ENCODE data around the gene LMX1B. TPM values are rescaled to one million over a fixed set of nuclear protein-coding genes. Genes with fewer than 3 reads are reported as not detected.
A peak's percentile ranks its signal among the peaks of the same experiment; 100 is the strongest.

Gene LMX1B
- total and polyA plus RNA-seq, 4 experiments from 2014 or later, result not detected

DNA sequence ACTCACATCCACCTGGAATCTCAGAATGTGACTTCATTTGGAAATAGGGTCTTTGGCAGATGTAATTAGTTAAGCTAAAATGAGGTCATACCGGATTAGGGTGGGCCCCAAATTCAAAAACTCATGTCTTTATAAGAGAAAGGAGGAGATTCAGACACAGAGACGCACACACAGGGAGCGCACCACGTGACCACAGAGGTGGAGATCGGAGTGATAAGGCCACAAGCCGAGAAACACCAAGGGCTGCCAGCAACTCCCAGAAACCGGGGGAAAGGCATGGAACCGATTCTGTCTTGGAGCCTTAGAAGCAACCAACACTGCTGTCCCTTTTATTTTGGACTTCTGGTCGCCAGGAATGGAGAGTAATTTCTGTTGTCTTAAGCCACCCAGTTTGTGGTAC lies 31.8 kb upstream of the LMX1B start:
- Mint-ChIP-seq H3K36me3 (no peaks in the 10 kb centered on the region), H3K27ac (no peak overlapping the region), H3K4me1 (peaks cover 0 to 6% (median 0%) of the 10 kb centered on the region in 4 donors), H3K27me3 (peaks cover 34 to 42% of the 10 kb centered on the region in 2 donors), H3K9me3 (no peaks in the 10 kb centered on the region), H3K4me3 (no peak overlapping the region)
- CTCF ChIA-PET (ENCODE audit: partially characterized antibody), result no interaction called here
- POLR2A ChIA-PET (ENCODE audit: partially characterized antibody), result no interaction called here
- intact Hi-C loops (cut with micrococcal nuclease), result no loop called here
- Histone ChIP-seq H3K4me1 (ENCODE audit: insufficient read depth, low read length) (no peaks in the 10 kb centered on the region), H3K27me3 (ENCODE audit: insufficient read depth, low read length) (no peaks in the 10 kb centered on the region), H3K36me3 (ENCODE audit: insufficient read depth, low read length) (no peaks in the 10 kb centered on the region), H3K27ac (ENCODE audit: low read depth, low read length) (no peak overlapping the region), H3K4me3 (ENCODE audit: low read length in 2 of 2) (no peak overlapping the region), H3K9me3 (ENCODE audit: control insufficient read depth in 1 of 2, low read length in 2 of 2) (no peaks in the 10 kb centered on the region)
- no peak for DNase-seq

DNA sequence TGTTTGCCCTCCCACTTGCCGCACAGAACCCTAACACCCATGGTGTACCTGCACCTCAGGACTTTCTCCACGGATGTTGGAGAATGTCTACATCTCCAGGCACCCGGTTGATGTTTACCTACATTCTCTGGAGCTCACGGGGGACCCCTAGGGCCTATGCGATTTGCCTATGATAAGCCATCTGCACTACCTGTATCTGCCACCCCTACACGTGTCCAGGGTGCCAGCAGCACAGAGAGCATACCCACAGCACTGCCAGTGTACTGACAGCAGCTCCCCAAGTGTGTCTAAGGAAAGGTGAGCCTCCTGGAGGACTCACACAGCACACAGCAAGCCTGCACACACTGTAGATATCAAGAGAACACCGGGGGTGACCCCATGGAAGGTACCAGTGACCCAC lies 31.3 kb upstream of the LMX1B start:
- Histone ChIP-seq H3K4me1 (ENCODE audit: insufficient read depth, low read length) (no peaks in the 10 kb centered on the region), H3K9me3 (ENCODE audit: control insufficient read depth in 1 of 2, low read length in 2 of 2) (no peaks in the 10 kb centered on the region), H3K27ac (ENCODE audit: low read depth, low read length) (no peak overlapping the region), H3K27me3 (ENCODE audit: insufficient read depth, low read length) (no peaks in the 10 kb centered on the region), H3K36me3 (ENCODE audit: insufficient read depth, low read length) (no peaks in the 10 kb centered on the region), H3K4me3 (ENCODE audit: low read length in 2 of 2) (no peak overlapping the region)
- no peaks in the 10 kb centered on the region for H3K36me3 Mint-ChIP-seq
- intact Hi-C loops (cut with micrococcal nuclease), result no loop called here
- H3K4me3 Mint-ChIP-seq, result no peak overlapping the region
- H3K9me3 Mint-ChIP-seq, result no peaks in the 10 kb centered on the region
- no peak for DNase-seq
- no peak overlapping the region for H3K27ac Mint-ChIP-seq
- H3K27me3 Mint-ChIP-seq, result peaks cover 34 to 41% of the 10 kb centered on the region in 2 donors
- H3K4me1 Mint-ChIP-seq, result peaks cover 0 to 6% (median 0%) of the 10 kb centered on the region in 4 donors
- ChIA-PET CTCF (ENCODE audit: partially characterized antibody) (no interaction called here), POLR2A (ENCODE audit: partially characterized antibody) (no interaction called here)

GRCh38 chr9:126583144-126583760 lies 30.5 kb upstream of the LMX1B start:
- H3K9me3 ChIP-seq (ENCODE audit: control insufficient read depth in 1 of 2, low read length in 2 of 2), result no peaks in the 10 kb centered on the region
- no peaks in the 10 kb centered on the region for H3K9me3 Mint-ChIP-seq
- intact Hi-C loops (cut with micrococcal nuclease), result no loop called here
- H3K27me3 Mint-ChIP-seq, result peaks cover 35 to 40% of the 10 kb centered on the region in 2 donors
- DNase-seq, result no peak
- no peaks in the 10 kb centered on the region for H3K4me1 ChIP-seq (ENCODE audit: insufficient read depth, low read length)
- H3K4me1 Mint-ChIP-seq, result peaks cover 0 to 6% (median 0%) of the 10 kb centered on the region in 4 donors
- H3K27me3 ChIP-seq (ENCODE audit: insufficient read depth, low read length), result no peaks in the 10 kb centered on the region
- no peaks in the 10 kb centered on the region for H3K36me3 ChIP-seq (ENCODE audit: insufficient read depth, low read length)
- H3K4me3 ChIP-seq (ENCODE audit: low read length in 2 of 2), result no peak overlapping the region
- ChIA-PET CTCF (ENCODE audit: partially characterized antibody) (no interaction called here), POLR2A (ENCODE audit: partially characterized antibody) (no interaction called here)
- H3K36me3 Mint-ChIP-seq, result no peaks in the 10 kb centered on the region
- no peak overlapping the region for H3K4me3 Mint-ChIP-seq
- no peak overlapping the region for H3K27ac Mint-ChIP-seq
- H3K27ac ChIP-seq (ENCODE audit: low read depth, low read length), result no peak overlapping the region

DNA sequence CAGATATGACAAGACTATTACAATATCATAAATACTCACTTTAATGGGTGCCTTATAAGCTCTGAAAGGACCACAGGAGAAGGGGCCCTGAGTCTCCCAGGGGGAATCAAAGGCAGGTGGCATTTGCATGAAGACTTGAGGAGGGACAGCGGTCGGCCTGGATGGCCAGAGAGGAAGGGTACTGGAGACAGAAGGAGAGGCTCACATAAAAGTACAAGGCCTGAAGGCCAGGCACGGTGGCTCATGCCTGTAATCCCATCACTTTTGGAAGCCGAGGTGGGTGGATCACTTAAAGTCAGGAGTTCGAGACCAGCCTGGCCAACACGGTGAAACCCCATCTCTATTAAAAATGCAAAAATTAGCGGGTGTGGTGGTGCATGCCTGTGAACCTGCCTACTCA lies 29.1 kb upstream of the LMX1B start:
- Mint-ChIP-seq H3K27ac (no peak overlapping the region), H3K27me3 (peaks cover 34 to 46% of the 10 kb centered on the region in 2 donors), H3K4me1 (peaks cover 0 to 6% (median 0%) of the 10 kb centered on the region in 4 donors), H3K36me3 (no peaks in the 10 kb centered on the region), H3K9me3 (no peaks in the 10 kb centered on the region), H3K4me3 (no peak overlapping the region)
- DNase-seq, result no peak
- Histone ChIP-seq H3K4me1 (ENCODE audit: insufficient read depth, low read length) (no peaks in the 10 kb centered on the region), H3K27me3 (ENCODE audit: insufficient read depth, low read length) (peaks cover 3% of the 10 kb centered on the region), H3K36me3 (ENCODE audit: insufficient read depth, low read length) (no peaks in the 10 kb centered on the region), H3K4me3 (ENCODE audit: low read length in 2 of 2) (no peak overlapping the region), H3K27ac (ENCODE audit: low read depth, low read length) (no peak overlapping the region), H3K9me3 (ENCODE audit: control insufficient read depth in 1 of 2, low read length in 2 of 2) (no peaks in the 10 kb centered on the region)
- CTCF ChIA-PET (ENCODE audit: partially characterized antibody), result interaction anchor here (1.4 kb wide), 2 partner anchors 9 to 85 kb away, joined by 3 to 5 read pairs; no protein-coding TSS in a partner anchor
- POLR2A ChIA-PET (ENCODE audit: partially characterized antibody), result no interaction called here
- intact Hi-C loops (cut with micrococcal nuclease), result no loop called here

DNA sequence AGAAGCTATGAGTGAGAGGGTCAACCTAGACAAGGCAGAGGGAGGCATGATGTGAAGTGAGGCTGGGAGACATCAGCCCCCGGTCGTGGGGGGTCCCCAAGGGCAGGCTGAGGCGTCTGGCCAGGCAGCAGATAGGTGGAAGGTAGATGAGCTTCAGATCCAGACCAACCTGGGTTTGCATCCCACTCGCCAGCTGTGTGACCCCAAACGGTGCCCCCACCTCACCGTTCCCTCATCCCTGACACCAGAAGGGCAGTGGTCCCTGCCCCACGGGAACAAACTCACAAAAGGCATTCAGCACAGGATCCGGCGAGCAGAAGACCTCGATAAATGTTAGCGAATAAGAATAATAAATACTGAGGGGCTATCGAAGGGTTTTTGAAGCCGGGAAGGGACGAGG lies 27.5 kb upstream of the LMX1B start:
- Mint-ChIP-seq H3K4me1 (peaks cover 0 to 6% (median 0%) of the 10 kb centered on the region in 4 donors), H3K27me3 (peaks cover 38 to 50% of the 10 kb centered on the region in 2 donors), H3K9me3 (no peaks in the 10 kb centered on the region), H3K27ac (peak overlapping the region in 1 of 7 donors; percentile 68), H3K4me3 (no peak overlapping the region), H3K36me3 (no peaks in the 10 kb centered on the region)
- intact Hi-C loops (cut with micrococcal nuclease), result no loop called here
- Histone ChIP-seq H3K4me3 (ENCODE audit: low read length in 2 of 2) (no peak overlapping the region), H3K9me3 (ENCODE audit: control insufficient read depth in 1 of 2, low read length in 2 of 2) (no peaks in the 10 kb centered on the region), H3K27me3 (ENCODE audit: insufficient read depth, low read length) (peaks cover 3% of the 10 kb centered on the region), H3K36me3 (ENCODE audit: insufficient read depth, low read length) (no peaks in the 10 kb centered on the region), H3K4me1 (ENCODE audit: insufficient read depth, low read length) (no peaks in the 10 kb centered on the region), H3K27ac (ENCODE audit: low read depth, low read length) (no peak overlapping the region)
- DNase-seq, result no peak
- ChIA-PET CTCF (ENCODE audit: partially characterized antibody) (no interaction called here), POLR2A (ENCODE audit: partially characterized antibody) (no interaction called here)

DNA sequence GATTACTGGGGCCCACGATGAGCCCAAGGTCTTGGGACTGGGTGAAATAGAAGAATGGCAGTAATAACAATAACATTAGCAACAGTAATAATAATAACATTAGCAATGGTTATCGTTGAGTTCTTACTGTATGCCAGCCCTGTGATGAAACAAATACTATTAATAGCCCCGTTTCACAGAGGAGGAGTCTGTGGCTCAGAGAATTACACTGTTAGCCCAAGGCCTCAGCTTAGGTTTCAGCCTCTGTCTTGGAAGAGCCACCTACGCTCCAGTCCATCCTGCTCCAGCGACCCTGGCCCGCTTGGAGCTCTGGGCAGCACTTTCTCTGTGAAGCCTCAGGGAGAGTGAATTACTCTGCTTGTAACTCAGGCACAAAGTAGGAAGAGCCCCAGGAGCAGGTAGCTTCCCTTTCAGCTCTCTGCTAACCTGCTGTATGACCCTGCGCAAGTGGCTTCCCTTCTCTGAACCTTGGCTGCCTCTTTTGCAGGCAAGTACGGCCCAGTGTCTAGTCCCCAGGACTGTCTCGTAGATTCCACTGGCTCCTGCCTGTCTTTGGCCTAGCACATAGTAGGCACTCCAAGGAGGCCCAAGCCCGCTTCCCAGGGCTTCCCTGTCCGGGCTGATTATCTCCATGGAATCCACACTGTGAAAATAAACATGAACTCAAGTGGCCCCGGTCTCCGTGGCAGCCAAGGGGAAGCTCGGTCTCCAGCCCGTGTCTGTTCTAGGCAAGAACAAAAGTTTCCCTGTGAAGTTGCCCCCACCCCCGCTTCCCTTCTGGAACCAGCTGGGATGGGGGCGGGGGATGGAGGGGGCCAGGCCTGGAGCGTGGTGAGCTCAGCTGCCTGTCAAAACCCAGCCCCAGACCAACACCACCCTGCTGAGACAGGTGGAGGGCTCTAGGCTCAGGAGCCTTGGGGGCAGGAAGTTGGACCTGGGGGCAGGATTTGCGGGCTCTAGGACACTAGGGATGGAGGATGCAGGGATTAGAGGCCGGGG lies 26.2 kb upstream of the LMX1B start:
- no peaks in the 10 kb centered on the region for H3K4me1 ChIP-seq (ENCODE audit: insufficient read depth, low read length)
- H3K4me3 Mint-ChIP-seq, result no peak overlapping the region
- no peaks in the 10 kb centered on the region for H3K36me3 ChIP-seq (ENCODE audit: insufficient read depth, low read length)
- H3K27me3 Mint-ChIP-seq, result peaks cover 40 to 54% of the 10 kb centered on the region in 2 donors
- H3K36me3 Mint-ChIP-seq, result no peaks in the 10 kb centered on the region
- ChIA-PET POLR2A (ENCODE audit: partially characterized antibody) (no interaction called here), CTCF (ENCODE audit: partially characterized antibody) (interaction anchor here (0.9 kb wide), 1 partner anchor 87 kb away, joined by 3 read pairs; no protein-coding TSS in a partner anchor)
- no peak overlapping the region for H3K27ac ChIP-seq (ENCODE audit: low read depth, low read length)
- H3K27me3 ChIP-seq (ENCODE audit: insufficient read depth, low read length), result peaks cover 3% of the 10 kb centered on the region
- intact Hi-C loops (cut with micrococcal nuclease), result no loop called here
- H3K9me3 Mint-ChIP-seq, result no peaks in the 10 kb centered on the region
- H3K27ac Mint-ChIP-seq, result no peak overlapping the region
- H3K4me1 Mint-ChIP-seq, result no peaks in the 10 kb centered on the region
- H3K4me3 ChIP-seq (ENCODE audit: low read length in 2 of 2), result no peak overlapping the region
- H3K9me3 ChIP-seq (ENCODE audit: control insufficient read depth in 1 of 2, low read length in 2 of 2), result no peaks in the 10 kb centered on the region
- no peak for DNase-seq

- Histone ChIP-seq H3K4me1 (ENCODE audit: insufficient read depth, low read length) (no peaks in the 10 kb centered on the region), H3K36me3 (ENCODE audit: insufficient read depth, low read length) (no peaks in the 10 kb centered on the region), H3K9me3 (ENCODE audit: control insufficient read depth in 1 of 2, low read length in 2 of 2) (no peaks in the 10 kb centered on the region), H3K27ac (ENCODE audit: low read depth, low read length) (no peak overlapping the region), H3K27me3 (ENCODE audit: insufficient read depth, low read length) (peaks cover 3% of the 10 kb centered on the region), H3K4me3 (ENCODE audit: low read length in 2 of 2) (no peak overlapping the region)
- Mint-ChIP-seq H3K4me3 (no peak overlapping the region), H3K27ac (peak overlapping the region in 1 of 7 donors; percentile 50), H3K36me3 (no peaks in the 10 kb centered on the region), H3K4me1 (no peaks in the 10 kb centered on the region), H3K27me3 (peaks cover 35 to 54% of the 10 kb centered on the region in 2 donors), H3K9me3 (no peaks in the 10 kb centered on the region)
- ChIA-PET POLR2A (ENCODE audit: partially characterized antibody) (no interaction called here), CTCF (ENCODE audit: partially characterized antibody) (no interaction called here)
- intact Hi-C loops (cut with micrococcal nuclease), result no loop called here
- no peak for DNase-seq
Observed at GRCh38 chr9:126588491-126589168, 25.1 kb upstream of the LMX1B start.

All from CD4-positive, alpha-beta memory T cell (primary cell).